ENCODE measurements around the gene BMAL1.
"Not testable (repeated sequence)": the region's sequence is repeated elsewhere in the genome, so short reads cannot be mapped to it uniquely, and the experiment has no call there.

The BMAL1 gene

GRCh38 chr11:13391217-13391616 is 113.6 kb downstream of the BMAL1 start:
- DNase-seq = no peak

- not testable (repeated sequence) for DNase-seq
Measured at GRCh38 chr11:13398335-13398734, 120.7 kb downstream of the BMAL1 start.

- DNase-seq = no peak
Measured at GRCh38 chr11:13405220-13405619, 127.6 kb downstream of the BMAL1 start.

- no peak for DNase-seq
Measured at GRCh38 chr11:13415201-13415600, 137.6 kb downstream of the BMAL1 start.

GRCh38 chr11:13421561-13421960 is 144.0 kb downstream of the BMAL1 start:
- DNase-seq = no peak

GRCh38 chr11:13423372-13423771 is 145.8 kb downstream of the BMAL1 start:
- DNase-seq = no peak

- no peak for DNase-seq
Measured at GRCh38 chr11:13427440-13427839, 149.8 kb downstream of the BMAL1 start.

GRCh38 chr11:13429288-13429687 is 151.7 kb downstream of the BMAL1 start:
- DNase-seq = no peak

GRCh38 chr11:13429836-13430235 is 152.2 kb downstream of the BMAL1 start:
- DNase-seq = no peak

GRCh38 chr11:13433437-13433836 is 155.8 kb downstream of the BMAL1 start:
- no peak for DNase-seq

- DNase-seq = no peak
Measured at GRCh38 chr11:13434247-13435205, 156.9 kb downstream of the BMAL1 start.

GRCh38 chr11:13436836-13437235 is 159.2 kb downstream of the BMAL1 start:
- not testable (repeated sequence) for DNase-seq
